Subcutaneous adipose tissue (tissue), 4 donors: Measurements from ENCODE around the gene NPFF. TPM values are rescaled to one million over a fixed set of nuclear protein-coding genes. Genes with fewer than 3 reads are reported as not detected.

Source experiments
- total RNA-seq, 4 donors: library from RNA; depleted of rRNA; stranded (reverse); fragments of >200 nt; gene quantifications; one replicate each; pipeline ENCODE4 v1.1.0, GENCODE V29; 2016
- TF ChIP-seq, protein P1 (sequence below): fragments of 450-650 bp; IDR thresholded peaks from one replicate; pipeline ENCODE4 v1.5.1; 2016; ENCODE audit warnings: low read depth, mild to moderate bottlenecking, control low read depth, antibody characterized with exemption, moderate library complexity

The NPFF gene
- total RNA-seq, 4 donors from 2014 or later: not detected

GRCh38 chr12:53489242-53489864 lies 17.9 kb downstream of the NPFF start:
- TF ChIP-seq, protein P1, sequence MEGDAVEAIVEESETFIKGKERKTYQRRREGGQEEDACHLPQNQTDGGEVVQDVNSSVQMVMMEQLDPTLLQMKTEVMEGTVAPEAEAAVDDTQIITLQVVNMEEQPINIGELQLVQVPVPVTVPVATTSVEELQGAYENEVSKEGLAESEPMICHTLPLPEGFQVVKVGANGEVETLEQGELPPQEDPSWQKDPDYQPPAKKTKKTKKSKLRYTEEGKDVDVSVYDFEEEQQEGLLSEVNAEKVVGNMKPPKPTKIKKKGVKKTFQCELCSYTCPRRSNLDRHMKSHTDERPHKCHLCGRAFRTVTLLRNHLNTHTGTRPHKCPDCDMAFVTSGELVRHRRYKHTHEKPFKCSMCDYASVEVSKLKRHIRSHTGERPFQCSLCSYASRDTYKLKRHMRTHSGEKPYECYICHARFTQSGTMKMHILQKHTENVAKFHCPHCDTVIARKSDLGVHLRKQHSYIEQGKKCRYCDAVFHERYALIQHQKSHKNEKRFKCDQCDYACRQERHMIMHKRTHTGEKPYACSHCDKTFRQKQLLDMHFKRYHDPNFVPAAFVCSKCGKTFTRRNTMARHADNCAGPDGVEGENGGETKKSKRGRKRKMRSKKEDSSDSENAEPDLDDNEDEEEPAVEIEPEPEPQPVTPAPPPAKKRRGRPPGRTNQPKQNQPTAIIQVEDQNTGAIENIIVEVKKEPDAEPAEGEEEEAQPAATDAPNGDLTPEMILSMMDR: no peak

DNA sequence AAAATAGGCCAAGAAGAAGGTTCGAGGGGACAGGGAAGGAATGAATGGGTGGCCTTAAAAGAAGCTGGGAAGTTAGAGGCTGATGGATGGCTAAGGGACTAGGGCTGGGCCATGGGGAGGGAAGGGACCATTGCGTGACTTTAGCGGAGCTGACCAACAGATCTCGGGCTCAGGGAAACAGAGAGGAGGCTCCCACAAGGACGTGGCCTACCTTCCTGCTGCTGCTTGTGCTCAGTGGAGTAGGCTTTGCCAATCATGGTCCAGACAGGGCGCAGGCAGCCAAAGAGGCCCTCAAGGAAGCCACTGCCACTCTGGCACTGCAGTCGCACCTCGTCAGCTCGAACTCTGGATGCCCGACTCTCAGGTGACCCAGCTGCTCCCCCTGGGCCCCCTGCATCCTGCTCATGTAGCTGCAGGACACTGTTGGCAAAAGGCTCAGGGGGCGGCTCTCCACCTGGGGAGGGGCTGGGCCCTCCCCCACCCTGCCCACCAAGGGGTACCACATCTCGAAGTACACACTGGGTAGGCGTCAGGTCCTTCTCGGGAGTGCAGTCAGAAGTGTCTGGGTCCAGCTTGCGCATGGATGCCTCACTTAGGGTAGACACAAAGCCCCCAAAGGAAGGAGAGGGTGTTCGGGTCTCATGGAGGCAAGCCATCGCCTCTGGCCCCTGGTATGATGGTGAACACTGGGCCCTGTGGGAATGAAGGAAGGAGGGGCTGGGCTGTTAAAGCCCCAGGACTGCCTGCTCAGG lies 20.4 kb downstream of the NPFF start:
- TF ChIP-seq, protein P1: no peak

DNA sequence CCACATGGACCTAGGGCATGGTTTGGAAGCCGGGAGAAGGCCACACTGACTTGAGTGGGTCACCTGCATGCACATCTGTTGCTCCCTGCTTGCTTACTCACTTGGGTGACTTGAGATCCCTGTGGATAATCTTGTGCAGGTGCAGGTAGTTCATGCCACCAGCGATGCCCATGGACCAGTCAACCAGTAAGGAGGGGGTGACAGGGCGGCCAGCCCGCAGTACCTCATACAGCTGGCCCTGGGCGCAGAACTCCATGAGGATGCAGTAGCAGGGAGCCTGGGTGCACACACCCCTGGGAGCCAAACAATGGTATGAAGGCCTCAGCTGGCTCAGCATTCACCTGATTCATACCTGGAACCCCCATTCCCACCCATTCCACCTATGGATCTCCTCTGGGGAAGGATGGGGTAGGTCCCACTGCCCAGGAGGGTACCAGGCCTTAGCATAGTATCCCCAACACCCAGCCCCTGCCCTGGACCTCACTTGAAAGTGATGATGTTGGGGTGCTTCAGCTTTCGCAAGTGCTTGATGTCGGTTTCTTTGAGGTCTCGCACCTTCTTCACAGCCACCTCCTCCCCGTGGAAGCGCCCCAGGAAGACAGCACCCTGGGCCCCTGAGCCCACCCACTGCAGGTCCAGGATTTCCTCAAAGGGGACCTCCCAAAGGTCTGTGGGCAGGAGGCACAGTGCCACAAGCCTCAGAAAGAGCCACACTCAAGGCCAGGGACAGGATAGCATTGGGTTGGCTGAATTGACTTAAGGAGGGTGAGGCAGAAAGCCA lies 21.1 kb downstream of the NPFF start:
- TF ChIP-seq, protein P1: no peak

GRCh38 chr12:53484686-53485575 lies 22.4 kb downstream of the NPFF start:
- TF ChIP-seq, protein P1: no peak

- TF ChIP-seq, protein P1: no peak
Observed at GRCh38 chr12:53483979-53484377, 23.3 kb downstream of the NPFF start.

GRCh38 chr12:53483225-53483978 lies 23.9 kb downstream of the NPFF start:
- TF ChIP-seq, protein P1: no peak
